OCI-LY1 (cell line): Measurements from ENCODE around the gene GRB7.

Experiments
- EZH2 ChIP-seq: fragments of 200-600 bp; sonication (generic), shearing (Covaris generic); IDR thresholded peaks from 2 replicates; pipeline ENCODE4 v1.8.0; 2017; ENCODE audit warnings: borderline replicate concordance, mixed run types, mild to moderate bottlenecking, antibody characterized with exemption, low read length, moderate library complexity, mixed read lengths
- TF ChIP-seq, protein P1 (sequence below): fragments of 200-600 bp; sonication (generic), shearing (Covaris generic); IDR thresholded peaks from 2 replicates; pipeline ENCODE4 v1.5.1; 2017; ENCODE audit warnings: mild to moderate bottlenecking, antibody characterized with exemption, low read length, moderate library complexity, mixed read lengths

DNA sequence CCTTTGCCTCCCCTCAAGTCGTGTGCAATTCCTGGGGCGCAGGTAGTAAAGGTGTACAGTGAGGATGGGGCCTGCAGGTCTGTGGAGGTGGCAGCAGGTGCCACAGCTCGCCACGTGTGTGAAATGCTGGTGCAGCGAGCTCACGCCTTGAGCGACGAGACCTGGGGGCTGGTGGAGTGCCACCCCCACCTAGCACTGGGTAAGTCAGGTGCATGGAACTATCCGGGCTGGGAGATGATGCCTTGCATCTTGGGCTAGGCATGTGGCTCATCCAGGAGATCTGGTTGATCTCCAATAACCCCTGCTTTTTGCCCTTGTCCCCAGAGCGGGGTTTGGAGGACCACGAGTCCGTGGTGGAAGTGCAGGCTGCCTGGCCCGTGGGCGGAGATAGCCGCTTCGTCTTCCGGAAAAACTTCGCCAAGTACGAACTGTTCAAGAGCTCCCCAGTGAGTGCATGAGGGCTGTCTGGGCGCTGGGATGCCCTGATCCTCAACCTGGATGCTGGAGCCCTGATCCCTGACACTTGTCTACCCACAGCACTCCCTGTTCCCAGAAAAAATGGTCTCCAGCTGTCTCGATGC lies 5.2 kb downstream of the GRB7 start:
- TF ChIP-seq, protein P1, sequence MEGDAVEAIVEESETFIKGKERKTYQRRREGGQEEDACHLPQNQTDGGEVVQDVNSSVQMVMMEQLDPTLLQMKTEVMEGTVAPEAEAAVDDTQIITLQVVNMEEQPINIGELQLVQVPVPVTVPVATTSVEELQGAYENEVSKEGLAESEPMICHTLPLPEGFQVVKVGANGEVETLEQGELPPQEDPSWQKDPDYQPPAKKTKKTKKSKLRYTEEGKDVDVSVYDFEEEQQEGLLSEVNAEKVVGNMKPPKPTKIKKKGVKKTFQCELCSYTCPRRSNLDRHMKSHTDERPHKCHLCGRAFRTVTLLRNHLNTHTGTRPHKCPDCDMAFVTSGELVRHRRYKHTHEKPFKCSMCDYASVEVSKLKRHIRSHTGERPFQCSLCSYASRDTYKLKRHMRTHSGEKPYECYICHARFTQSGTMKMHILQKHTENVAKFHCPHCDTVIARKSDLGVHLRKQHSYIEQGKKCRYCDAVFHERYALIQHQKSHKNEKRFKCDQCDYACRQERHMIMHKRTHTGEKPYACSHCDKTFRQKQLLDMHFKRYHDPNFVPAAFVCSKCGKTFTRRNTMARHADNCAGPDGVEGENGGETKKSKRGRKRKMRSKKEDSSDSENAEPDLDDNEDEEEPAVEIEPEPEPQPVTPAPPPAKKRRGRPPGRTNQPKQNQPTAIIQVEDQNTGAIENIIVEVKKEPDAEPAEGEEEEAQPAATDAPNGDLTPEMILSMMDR, result no peak
- no peak for TF ChIP-seq EZH2
